ENCODE measurements around the gene UBAP2L. TPM values are rescaled to one million over a fixed set of nuclear protein-coding genes. Genes with fewer than 3 reads are reported as not detected.

Gene UBAP2L
- total and polyA plus RNA-seq, 4 donors: 67.3 to 147 (median 105) TPM

GRCh38 chr1:154316704-154317103 lies 95.9 kb downstream of the UBAP2L start:
- Histone ChIP-seq H3K36me3 (ENCODE audit: control insufficient read depth in 4 of 4, insufficient read depth in 4 of 4, low read length in 4 of 4) (no peaks in the 10 kb centered on the region), H3K9ac (ENCODE audit: insufficient read depth in 1 of 2, low read length in 2 of 2) (no peak overlapping the region), H3K27me3 (ENCODE audit: control insufficient read depth in 3 of 3, insufficient read depth in 3 of 3, low read length in 2 of 3) (no peaks in the 10 kb centered on the region), H3K4me3 (no peak overlapping the region), H3K27ac (ENCODE audit: low read depth in 1 of 2, low read length in 1 of 2) (no peak overlapping the region), H3K4me1 (ENCODE audit: control insufficient read depth in 5 of 5, insufficient read depth in 5 of 5, low read length in 5 of 5) (no peaks in the 10 kb centered on the region), H3K9me3 (ENCODE audit: control insufficient read depth in 4 of 4, insufficient read depth in 3 of 4, low read length in 3 of 4) (no peaks in the 10 kb centered on the region)
- no peak for DNase-seq
- 40 to 91% methylated on average over 1 of the region's 1 CpG for WGBS, 2 donors
- TF ChIP-seq CTCF (IDR thresholded peaks at IDR 0.05; ENCODE audit: control extremely low read depth, extremely low read depth): no peak
- ATAC-seq (ENCODE audit: insufficient read depth, low FRiP score): no peak

- no peak for TF ChIP-seq CTCF (IDR thresholded peaks at IDR 0.05; ENCODE audit: control extremely low read depth, extremely low read depth)
- Histone ChIP-seq H3K4me1 (ENCODE audit: control insufficient read depth in 5 of 5, insufficient read depth in 5 of 5, low read length in 5 of 5) (no peaks in the 10 kb centered on the region), H3K9me3 (ENCODE audit: control insufficient read depth in 4 of 4, insufficient read depth in 3 of 4, low read length in 3 of 4) (no peaks in the 10 kb centered on the region), H3K27ac (ENCODE audit: low read depth in 1 of 2, low read length in 1 of 2) (no peak overlapping the region), H3K4me3 (no peak overlapping the region), H3K27me3 (ENCODE audit: control insufficient read depth in 3 of 3, insufficient read depth in 3 of 3, low read length in 2 of 3) (no peaks in the 10 kb centered on the region), H3K36me3 (ENCODE audit: control insufficient read depth in 4 of 4, insufficient read depth in 4 of 4, low read length in 4 of 4) (no peaks in the 10 kb centered on the region), H3K9ac (ENCODE audit: insufficient read depth in 1 of 2, low read length in 2 of 2) (no peak overlapping the region)
- no peak for ATAC-seq (ENCODE audit: insufficient read depth, low FRiP score)
- 78 to 85% methylated on average over 4 of the region's 4 CpGs for WGBS, 2 donors
- no peak for DNase-seq
Observed at GRCh38 chr1:154318386-154318785, 97.6 kb downstream of the UBAP2L start.

Small RNA genes within 50 kb of the gene (small RNA-seq; reads per million reads assigned to genes)
- gene MIR190B (ENCODE audit: low replicate concordance): 7.6 reads per million, percentile 95 among the genes with 10 or more reads in this experiment
- not detected for gene RF00273 (ENCODE audit: low replicate concordance)
- not detected for gene RNU6-121P (ENCODE audit: low replicate concordance)
- not detected for gene RNU6-239P (ENCODE audit: low replicate concordance)
- gene SNORA58B (ENCODE audit: low replicate concordance): not detected

Other genes with a start within 250 kb of the UBAP2L start
- 100 to 1,000 TPM; 105 to 146 TPM for gene JTB, start 243.3 kb upstream of the UBAP2L start, total RNA-seq
- gene JTB, start 243.3 kb upstream of the UBAP2L start, polyA plus RNA-seq: 100 to 1,000 TPM; 206 to 230 TPM
- 100 to 1,000 TPM in 1 of 2 donors, 10 to 100 TPM in 1; 54.6 to 105 TPM for gene RAB13, start 234.6 kb upstream of the UBAP2L start, total RNA-seq
- gene RAB13, start 234.6 kb upstream of the UBAP2L start, polyA plus RNA-seq: 100 to 1,000 TPM; 171 to 229 TPM
- gene RPS27, start 230.2 kb upstream of the UBAP2L start, total RNA-seq: 1,000 to 10,000 TPM; 1,333 to 1,488 TPM
- gene RPS27, start 230.2 kb upstream of the UBAP2L start, polyA plus RNA-seq: 1,000 to 10,000 TPM; 5,278 to 9,554 TPM
- gene NUP210L, start 65.9 kb upstream of the UBAP2L start, total RNA-seq: under 1 TPM; 0.09 to 0.26 TPM
- gene NUP210L, start 65.9 kb upstream of the UBAP2L start, polyA plus RNA-seq: under 1 TPM; 0.03 to 0.08 TPM
- 100 to 1,000 TPM; 164 to 433 TPM for gene TPM3, start 28.9 kb upstream of the UBAP2L start, total RNA-seq
- 100 to 1,000 TPM; 178 to 482 TPM for gene TPM3, start 28.9 kb upstream of the UBAP2L start, polyA plus RNA-seq
- gene CFAP141, start 14.6 kb upstream of the UBAP2L start, total RNA-seq: 1 to 10 TPM; 3.2 to 5.4 TPM
- gene CFAP141, start 14.6 kb upstream of the UBAP2L start, polyA plus RNA-seq: 1 to 10 TPM; 3.7 to 8.4 TPM
- gene HAX1, start 51.7 kb downstream of the UBAP2L start, total RNA-seq: 10 to 100 TPM; 42.7 to 86.8 TPM
- gene HAX1, start 51.7 kb downstream of the UBAP2L start, polyA plus RNA-seq: 100 to 1,000 TPM in 1 of 2 donors, 10 to 100 TPM in 1; 92.2 to 168 TPM
- under 1 TPM; 0.31 to 0.64 TPM for gene AQP10, start 100.1 kb downstream of the UBAP2L start, total RNA-seq
- gene AQP10, start 100.1 kb downstream of the UBAP2L start, polyA plus RNA-seq: 1 to 10 TPM in 1 of 2 donors, under 1 TPM in 1; 0.28 to 1.4 TPM
- gene ATP8B2, start 104.6 kb downstream of the UBAP2L start, total RNA-seq: 10 to 100 TPM; 43.7 to 45.1 TPM
- 10 to 100 TPM; 10.3 to 21.4 TPM for gene ATP8B2, start 104.6 kb downstream of the UBAP2L start, polyA plus RNA-seq
- 10 to 100 TPM; 33.2 to 79.7 TPM for gene IL6R, start 184.4 kb downstream of the UBAP2L start, total RNA-seq
- 10 to 100 TPM; 12.3 to 30.8 TPM for gene IL6R, start 184.4 kb downstream of the UBAP2L start, polyA plus RNA-seq

All from lung (tissue), 13 donors.